Astrocyte of the spinal cord (primary cell): ENCODE results near the gene NECAP2.

Experiments
- DNase-seq: peaks from one replicate; pipeline ENCODE4 v3.0.0; 2011; ENCODE audit warnings: low read depth, low spot score
- H3K4me3 ChIP-seq: 2 replicates; pipeline ENCODE4 v1.5.1; 2011; ENCODE audit warnings: low read depth, mild to moderate bottlenecking, low read length, moderate library complexity
- CTCF ChIP-seq: IDR thresholded peaks from 2 replicates; pipeline ENCODE4 v1.5.1; 2012; ENCODE audit warnings: low read depth, mild to moderate bottlenecking, low read length, inconsistent platforms
- in situ Hi-C: cut with HindIII; loops from 2 replicates; pipeline ENCODE4 v1.10.0; 2017; ENCODE audit warnings: low sequenced_read_pairs

The NECAP2 gene

GRCh38 chr1:16425125-16426025 lies 15.1 kb upstream of the NECAP2 start:
- in situ Hi-C loops: no loop called here
- TF ChIP-seq CTCF: no peak
- no peak overlapping the region for H3K4me3 ChIP-seq
- no peak for DNase-seq

- H3K4me3 ChIP-seq: no peak overlapping the region
- DNase-seq: no peak
- TF ChIP-seq CTCF: no peak
- in situ Hi-C loops: no loop called here
Measured at GRCh38 chr1:16430606-16431005, 9.9 kb upstream of the NECAP2 start.

- in situ Hi-C loops: no loop called here
- no peak for TF ChIP-seq CTCF
- H3K4me3 ChIP-seq: no peak overlapping the region
- no peak for DNase-seq
Measured at GRCh38 chr1:16433030-16433429, 7.5 kb upstream of the NECAP2 start.

- no peak for TF ChIP-seq CTCF
- in situ Hi-C loops: no loop called here
- no peak for DNase-seq
- H3K4me3 ChIP-seq: no peak overlapping the region
Measured at GRCh38 chr1:16434007-16434406, 6.5 kb upstream of the NECAP2 start.

GRCh38 chr1:16434501-16434900 lies 6.0 kb upstream of the NECAP2 start:
- no peak for TF ChIP-seq CTCF
- in situ Hi-C loops: no loop called here
- no peak overlapping the region for H3K4me3 ChIP-seq
- no peak for DNase-seq

GRCh38 chr1:16436946-16437474 lies 3.5 kb upstream of the NECAP2 start, which contains the start of gene SPATA21:
SPATA21 (minus strand) TSS chr1:16437424; CDS start chr1:16431371, 6,053 bp downstream.
- no peak within 1 kb of the TSS for H3K4me3 ChIP-seq
- no peak for DNase-seq
- in situ Hi-C loops: no loop called here
- no peak for TF ChIP-seq CTCF
